Suprapubic skin (tissue), 4 donors: ENCODE results near the gene FEN1.

ENCODE experiments used
- CTCF ChIP-seq, 2 donors: fragments of 200-600 bp in 1 of 2; fragments of 450-650 bp in 1 of 2; sonication (generic) in 1 of 2; IDR thresholded peaks; one replicate each; pipeline ENCODE4 v1.5.1; 2016 to 2019; ENCODE audit warnings: antibody characterized with exemption in 2 of 2, mild to moderate bottlenecking in 1 of 2, moderate library complexity in 1 of 2
- EP300 ChIP-seq: sonication (generic); formaldehyde crosslinking; IDR thresholded peaks from one replicate; pipeline ENCODE4 v1.6.1; 2017; ENCODE audit warnings: antibody characterized with exemption
- POLR2A ChIP-seq, 2 donors: fragments of 450-650 bp; IDR thresholded peaks; one replicate each; pipeline ENCODE4 v1.6.1; 2017; ENCODE audit warnings: antibody characterized with exemption in 2 of 2, mild to moderate bottlenecking in 2 of 2, moderate library complexity in 2 of 2
- POLR2AphosphoS5 ChIP-seq, 3 donors: sonication (generic); formaldehyde crosslinking; IDR thresholded peaks; one replicate each; pipeline ENCODE4 v1.6.1; 2017; ENCODE audit warnings: antibody characterized with exemption in 3 of 3

GRCh38 chr11:61795459-61795858 is 2.7 kb downstream of the FEN1 start:
- TF ChIP-seq POLR2A (IDR thresholded peaks at IDR 0.05): no peak
- no peak for TF ChIP-seq CTCF (IDR thresholded peaks at IDR 0.05)
- TF ChIP-seq POLR2AphosphoS5 (IDR thresholded peaks at IDR 0.05): no peak
- no peak for TF ChIP-seq EP300
